Metanephros (tissue), 1 donor: ENCODE results near the gene ARMCX1. TPM values are rescaled to one million over a fixed set of nuclear protein-coding genes. Genes with fewer than 3 reads are reported as not detected.

ENCODE experiments used
- total RNA-seq: library from RNA; depleted of rRNA; stranded (reverse); fragments of >200 nt; gene quantifications from one replicate; pipeline ENCODE4 v1.2.3, GENCODE V29; 2014

Gene ARMCX1
- total RNA-seq = 43.8 TPM

DNA sequence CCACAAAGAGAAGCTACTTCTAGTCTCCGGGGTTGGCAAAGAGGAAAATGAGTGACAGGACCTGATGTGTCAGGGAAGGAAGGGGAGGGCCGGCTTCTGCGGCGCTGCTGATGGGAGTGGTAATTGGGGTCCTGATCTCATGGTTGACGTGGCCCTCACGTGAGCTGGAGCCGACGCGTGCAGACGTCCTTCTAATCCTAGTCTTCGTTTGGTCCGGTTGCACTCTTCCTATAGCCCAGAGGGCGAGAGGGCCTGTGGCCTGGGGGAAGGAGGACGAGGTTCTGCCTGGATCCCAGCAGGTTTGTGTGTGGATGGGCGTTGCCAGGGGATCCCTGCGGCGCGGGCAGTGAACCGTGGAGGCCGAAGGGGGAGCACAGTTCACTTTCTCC, at the start of gene ARMCX1:
ARMCX1 (plus strand) TSS at position 186 of the 389 bp plus-strand sequence. CDS start 2,384 bp downstream, outside the sequence.

Other genes starting within 250 kb of the ARMCX1 start
- 7.1 TPM for gene TIMM8A, start 201.8 kb upstream of the ARMCX1 start, total RNA-seq
- 6.0 TPM for gene BTK, start 164.4 kb upstream of the ARMCX1 start, total RNA-seq
- 376 TPM for gene RPL36A, start 159.5 kb upstream of the ARMCX1 start, total RNA-seq
- 25.6 TPM for gene GLA, start 142.6 kb upstream of the ARMCX1 start, total RNA-seq
- gene HNRNPH2, start 142.3 kb upstream of the ARMCX1 start, total RNA-seq = 60.8 TPM
- 16.4 TPM for gene ARMCX4, start 65.1 kb upstream of the ARMCX1 start, total RNA-seq
- 43.2 TPM for gene ARMCX6, start 67.5 kb downstream of the ARMCX1 start, total RNA-seq
- 74.8 TPM for gene ARMCX3, start 72.6 kb downstream of the ARMCX1 start, total RNA-seq
- 96.8 TPM for gene ARMCX2, start 109.3 kb downstream of the ARMCX1 start, total RNA-seq